ENCODE data around the gene CD24.
A peak's percentile ranks its signal among the peaks of the same experiment; 100 is the strongest.
"Not testable (repeated sequence)": the region's sequence is repeated elsewhere in the genome, so short reads cannot be mapped to it uniquely, and the experiment has no call there.

Gene CD24

GRCh38 chr6:106997392-106998158, 23.0 kb upstream of the CD24 start:
- TF ChIP-seq CTCF (IDR thresholded peaks at IDR 0.05; ENCODE audit: extremely low read depth, insufficient read depth, missing control alignments), result peak; percentile 88
- DNase-seq (ENCODE audit: low spot score), result peak; percentile 79
- in situ Hi-C loops (cut with MboI; ENCODE audit: low pct_unique_long_range_greater_than_20kb, low sequenced_read_pairs, unreplicated experiment), result loop anchor here (25.0 kb wide), 2 partner anchors 560 to 660 kb away; partner anchors contain the start of gene ATG5

- in situ Hi-C loops (cut with MboI; ENCODE audit: low pct_unique_long_range_greater_than_20kb, low sequenced_read_pairs, unreplicated experiment), result loop anchor here (25.0 kb wide), 2 partner anchors 558 to 658 kb away; partner anchors contain the start of gene ATG5
- DNase-seq (ENCODE audit: low spot score), result no peak
- no peak for TF ChIP-seq CTCF (IDR thresholded peaks at IDR 0.05; ENCODE audit: extremely low read depth, insufficient read depth, missing control alignments)
Observed at GRCh38 chr6:106995640-106996039, 21.1 kb upstream of the CD24 start.

- not testable (repeated sequence) for DNase-seq (ENCODE audit: low spot score)
- in situ Hi-C loops (cut with MboI; ENCODE audit: low pct_unique_long_range_greater_than_20kb, low sequenced_read_pairs, unreplicated experiment), result loop anchor here (10.0 to 25.0 kb wide), 3 partner anchors 385 to 652 kb away; partner anchors contain the start of gene ATG5
Observed at GRCh38 chr6:106989737-106990136, 15.2 kb upstream of the CD24 start.

- TF ChIP-seq CTCF (IDR thresholded peaks at IDR 0.05; ENCODE audit: extremely low read depth, insufficient read depth, missing control alignments), result no peak
- DNase-seq (ENCODE audit: low spot score), result no peak
- in situ Hi-C loops (cut with MboI; ENCODE audit: low pct_unique_long_range_greater_than_20kb, low sequenced_read_pairs, unreplicated experiment), result loop anchor here (10.0 to 25.0 kb wide), 3 partner anchors 384 to 651 kb away; partner anchors contain the start of gene ATG5
Observed at GRCh38 chr6:106988664-106989063, 14.1 kb upstream of the CD24 start.

- in situ Hi-C loops (cut with MboI; ENCODE audit: low pct_unique_long_range_greater_than_20kb, low sequenced_read_pairs, unreplicated experiment), result loop anchor here (10.0 to 25.0 kb wide), 3 partner anchors 377 to 645 kb away; partner anchors contain the start of gene ATG5
- no peak for DNase-seq (ENCODE audit: low spot score)
- TF ChIP-seq CTCF (IDR thresholded peaks at IDR 0.05; ENCODE audit: extremely low read depth, insufficient read depth, missing control alignments), result no peak
Observed at GRCh38 chr6:106981926-106982325, 7.4 kb upstream of the CD24 start.

- TF ChIP-seq CTCF (IDR thresholded peaks at IDR 0.05; ENCODE audit: extremely low read depth, insufficient read depth, missing control alignments), result no peak
- in situ Hi-C loops (cut with MboI; ENCODE audit: low pct_unique_long_range_greater_than_20kb, low sequenced_read_pairs, unreplicated experiment), result loop anchor here (10.0 to 25.0 kb wide), 3 partner anchors 376 to 644 kb away; partner anchors contain the start of gene ATG5
- no peak for DNase-seq (ENCODE audit: low spot score)
Observed at GRCh38 chr6:106980926-106981325, 6.4 kb upstream of the CD24 start.

- peak; percentile 78 for DNase-seq (ENCODE audit: low spot score)
- TF ChIP-seq CTCF (IDR thresholded peaks at IDR 0.05; ENCODE audit: extremely low read depth, insufficient read depth, missing control alignments), result peak; percentile 96
- in situ Hi-C loops (cut with MboI; ENCODE audit: low pct_unique_long_range_greater_than_20kb, low sequenced_read_pairs, unreplicated experiment), result loop anchor here (25.0 kb wide), 2 partner anchors 542 to 642 kb away; partner anchors contain the start of gene ATG5
Observed at GRCh38 chr6:106979435-106979884, 4.9 kb upstream of the CD24 start.
